HUES64 (cell line): Measurements from ENCODE around the gene EMSY.

Source experiments
- H3K27ac ChIP-seq: 2 replicates; pipeline ENCODE4 v1.7.0; 2013; ENCODE audit warnings: low read depth, low read length, inconsistent platforms
- H3K27me3 ChIP-seq: 2 replicates; pipeline ENCODE4 v1.6.1; 2013; ENCODE audit warnings: mild to moderate bottlenecking, low read length; ENCODE audit not compliant: insufficient read depth
- H3K36me3 ChIP-seq: 2 replicates; pipeline ENCODE4 v1.6.1; 2013; ENCODE audit warnings: mild to moderate bottlenecking, low read length; ENCODE audit not compliant: insufficient read depth
- H3K4me1 ChIP-seq: 2 replicates; pipeline ENCODE4 v1.6.1; 2013; ENCODE audit warnings: mild to moderate bottlenecking, low read length, moderate library complexity; ENCODE audit not compliant: insufficient read depth
- H3K4me3 ChIP-seq: 2 replicates; pipeline ENCODE4 v1.5.1; 2013; ENCODE audit warnings: mild to moderate bottlenecking, low read length, moderate library complexity
- H3K9ac ChIP-seq: 2 replicates; pipeline ENCODE4 v1.6.1; 2013; ENCODE audit warnings: mild to moderate bottlenecking, low read depth, low read length
- H3K9me3 ChIP-seq: 2 replicates; pipeline ENCODE4 v1.6.1; 2013; ENCODE audit warnings: low read depth, low read length; ENCODE audit not compliant: insufficient read depth
- WGBS: fragments of 150-250, 120-280 bp; methylation state at CpG from one replicate; pipeline ENCODE4 v1.1.7; 2013; ENCODE audit warnings: missing lambda C conversion rate; 5-methylcytosine and 5-hydroxymethylcytosine counted together

EMSY gene

DNA sequence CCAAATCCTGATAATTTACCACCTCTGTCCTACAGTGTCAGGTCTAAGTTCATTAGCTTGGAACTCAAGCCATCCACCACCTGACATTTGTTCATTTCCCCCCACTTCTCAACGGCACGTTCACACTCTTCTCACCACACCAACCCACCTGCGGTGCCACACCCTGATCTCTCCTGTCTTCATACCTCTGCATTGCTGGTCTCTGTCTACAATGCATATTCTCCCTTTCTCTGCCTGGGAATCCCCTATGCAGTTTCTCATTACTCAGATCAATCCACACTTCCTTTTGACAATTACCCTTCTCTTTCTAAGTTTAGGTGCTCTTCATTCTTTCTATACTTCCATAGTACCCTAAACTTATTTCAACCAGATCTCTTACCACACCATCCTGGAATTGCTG, 20.4 kb upstream of the EMSY start:
- Histone ChIP-seq H3K4me3 (no peak overlapping the region), H3K27ac (no peak overlapping the region), H3K9ac (no peak overlapping the region), H3K4me1 (peaks cover 3% of the 10 kb centered on the region; the same call in 1 of the 2 replicates), H3K9me3 (no peaks in the 10 kb centered on the region), H3K27me3 (no peaks in the 10 kb centered on the region), H3K36me3 (no peaks in the 10 kb centered on the region)
- WGBS: 71% methylated on average over 3 of the region's 3 CpGs

DNA sequence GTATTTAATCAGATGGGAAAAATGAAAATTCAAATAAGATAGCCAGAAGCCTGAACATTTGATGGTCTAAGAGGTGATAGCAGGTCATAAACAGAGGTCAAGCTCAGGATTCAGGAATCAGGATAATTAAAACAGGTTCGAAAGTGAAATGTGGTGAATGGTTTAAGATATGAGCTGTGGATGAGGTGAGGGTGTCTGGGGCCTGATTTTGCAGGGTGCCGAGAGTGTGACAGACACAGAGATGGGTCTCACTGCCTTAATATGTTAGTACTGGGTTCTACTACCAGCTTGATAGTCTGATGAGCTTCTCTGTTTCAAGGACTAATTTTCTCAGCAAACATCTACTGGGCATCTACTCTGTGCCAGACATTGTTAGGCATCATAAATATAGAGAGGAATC, 19.9 kb upstream of the EMSY start:
- 93% methylated on average over 2 of the region's 2 CpGs for WGBS

GRCh38 chr11:76426660-76427059, 18.2 kb upstream of the EMSY start:
- no peaks in the 10 kb centered on the region for H3K27me3 ChIP-seq
- no peak overlapping the region for H3K4me3 ChIP-seq
- no peak overlapping the region for H3K9ac ChIP-seq
- no peaks in the 10 kb centered on the region for H3K9me3 ChIP-seq
- no peaks in the 10 kb centered on the region for H3K36me3 ChIP-seq
- peaks cover 3% of the 10 kb centered on the region; the same call in 1 of the 2 replicates for H3K4me1 ChIP-seq
- no peak overlapping the region for H3K27ac ChIP-seq

More for the DNA sequence above, 19.9 kb upstream of the EMSY start:
- Histone ChIP-seq H3K27ac (no peak overlapping the region), H3K9ac (no peak overlapping the region), H3K4me3 (no peak overlapping the region), H3K27me3 (no peaks in the 10 kb centered on the region), H3K9me3 (no peaks in the 10 kb centered on the region), H3K36me3 (no peaks in the 10 kb centered on the region), H3K4me1 (peaks cover 3% of the 10 kb centered on the region; the same call in 1 of the 2 replicates)

DNA sequence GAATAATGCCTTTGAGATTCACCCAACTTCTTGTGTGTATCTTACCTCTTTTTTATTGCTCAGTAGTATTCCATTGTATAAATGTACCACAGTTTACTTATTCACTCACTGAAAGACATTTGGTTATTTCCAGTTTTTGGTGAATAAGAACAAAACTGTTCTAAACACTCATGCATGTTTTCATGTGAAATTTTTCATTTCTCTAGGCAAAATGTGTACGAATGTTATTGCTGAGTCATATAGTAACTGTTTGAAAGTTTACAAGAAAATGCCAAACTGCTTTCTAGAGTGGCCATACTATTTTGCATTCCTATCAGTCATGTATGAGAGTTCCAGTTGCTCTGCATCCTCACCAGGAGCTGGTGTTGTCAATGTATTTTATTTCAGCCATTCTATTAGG, 8.8 kb upstream of the EMSY start:
- no peaks in the 10 kb centered on the region for H3K27me3 ChIP-seq
- no peak overlapping the region for H3K27ac ChIP-seq
- no peaks in the 10 kb centered on the region for H3K36me3 ChIP-seq
- no peak overlapping the region for H3K9ac ChIP-seq
- no peak overlapping the region for H3K4me3 ChIP-seq
- H3K4me1 ChIP-seq: no peaks in the 10 kb centered on the region
- 93% methylated on average over 1 of the region's 1 CpG for WGBS
- no peaks in the 10 kb centered on the region for H3K9me3 ChIP-seq

GRCh38 chr11:76443268-76443980, 1.4 kb upstream of the EMSY start:
- WGBS: 45% methylated on average over 6 of the region's 10 CpGs
- Histone ChIP-seq H3K4me1 (peaks cover 27% of the 10 kb centered on the region), H3K36me3 (peaks cover 24% of the 10 kb centered on the region), H3K4me3 (peak overlapping the region; percentile 92), H3K9ac (peak overlapping the region; percentile 98), H3K9me3 (no peaks in the 10 kb centered on the region), H3K27me3 (no peaks in the 10 kb centered on the region), H3K27ac (peak overlapping the region; percentile 94; the same call in 1 of the 2 replicates)

DNA sequence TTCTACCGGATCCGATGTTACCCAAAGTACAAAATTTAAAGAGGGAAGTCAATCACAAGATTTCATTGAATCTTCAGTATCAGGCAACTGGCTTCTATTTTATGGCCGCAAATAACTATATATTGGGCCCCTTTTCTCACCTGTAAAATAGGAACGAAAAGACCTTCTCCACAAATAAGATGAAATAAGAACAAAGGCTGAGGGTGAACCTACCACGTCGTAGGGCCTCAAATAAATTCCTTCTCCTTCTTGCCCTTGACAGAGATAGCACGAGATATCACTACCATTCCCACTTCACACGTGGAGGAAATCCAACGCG, 794 bp upstream of the EMSY start:
- no peaks in the 10 kb centered on the region for H3K9me3 ChIP-seq
- WGBS: 0% methylated on average over 10 of the region's 10 CpGs
- H3K9ac ChIP-seq: peak overlapping the region; percentile 98
- H3K27ac ChIP-seq: peak overlapping the region; percentile 94
- H3K36me3 ChIP-seq: peaks cover 24% of the 10 kb centered on the region
- no peaks in the 10 kb centered on the region for H3K27me3 ChIP-seq
- H3K4me3 ChIP-seq: peak overlapping the region; percentile 92
- H3K4me1 ChIP-seq: peaks cover 33% of the 10 kb centered on the region

DNA sequence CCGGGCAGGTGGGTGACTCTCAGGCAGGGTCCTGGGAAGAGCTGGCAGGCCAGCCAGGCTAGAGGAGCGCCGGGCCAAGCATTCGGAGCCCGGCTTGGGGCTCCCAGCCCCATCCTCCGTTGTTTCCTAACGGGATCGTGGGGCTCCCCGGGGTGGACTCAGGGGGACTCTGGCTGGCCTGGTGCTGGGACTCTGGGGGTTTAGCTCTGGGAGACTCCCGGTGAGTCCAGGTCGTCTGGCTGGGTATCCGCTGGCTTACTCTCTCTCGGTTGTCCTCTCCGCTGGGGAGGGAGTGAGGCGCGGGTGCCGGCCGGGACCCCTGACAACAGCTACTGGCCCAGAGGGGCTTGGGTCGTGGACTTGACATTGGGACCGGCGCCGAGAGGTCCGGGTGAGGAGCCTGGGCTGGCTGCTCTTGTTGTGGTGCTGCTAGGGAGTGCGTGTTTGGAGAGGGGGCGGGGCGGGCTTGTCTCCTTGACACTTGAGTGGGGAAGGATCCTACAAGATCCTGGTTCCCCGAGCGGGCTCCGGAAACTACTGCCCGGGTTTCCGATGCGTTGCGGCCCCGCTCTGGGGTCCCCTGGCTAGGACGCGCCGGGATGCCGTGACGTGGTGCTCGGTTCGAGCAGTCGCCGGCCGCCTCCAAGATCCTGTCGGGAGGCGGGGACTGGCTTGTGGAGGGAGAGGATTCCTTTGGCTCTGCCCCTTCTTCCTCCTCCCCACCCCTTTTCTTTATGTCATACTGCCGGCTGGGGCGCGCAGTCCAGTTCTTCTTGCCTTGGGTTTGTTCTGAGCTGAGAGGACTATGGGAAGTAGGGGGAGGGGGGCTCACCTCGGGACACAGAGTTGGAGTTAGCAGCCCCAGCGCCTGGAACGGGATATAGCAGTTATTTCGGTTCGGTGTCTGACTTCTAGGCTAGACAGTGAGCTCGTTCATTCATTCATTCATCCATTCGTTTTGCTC, 585 bp downstream of the EMSY start:
- under 1% methylated on average over 55 of the region's 56 CpGs for whole genome bisulfite sequencing
- H3K4me1 ChIP-seq: peaks cover 43% of the 10 kb centered on the region
- no peaks in the 10 kb centered on the region for H3K9me3 ChIP-seq
- H3K27ac ChIP-seq: peak overlapping the region; percentile 94
- H3K27me3 ChIP-seq: no peaks in the 10 kb centered on the region
- peak overlapping the region; percentile 92 for H3K4me3 ChIP-seq
- H3K9ac ChIP-seq: peak overlapping the region; percentile 98
- H3K36me3 ChIP-seq: peaks cover 34% of the 10 kb centered on the region

GRCh38 chr11:76448506-76448905, 3.7 kb downstream of the EMSY start:
- peaks cover 63% of the 10 kb centered on the region for H3K4me1 ChIP-seq
- peak overlapping the region; percentile 73 for H3K27ac ChIP-seq
- no peaks in the 10 kb centered on the region for H3K9me3 ChIP-seq
- no peaks in the 10 kb centered on the region for H3K27me3 ChIP-seq
- WGBS: no CpG with 5 or more reads among the region's 2 CpGs
- H3K9ac ChIP-seq: no peak overlapping the region
- peaks cover 53% of the 10 kb centered on the region for H3K36me3 ChIP-seq
- peak overlapping the region; percentile 21; the same call in 1 of the 2 replicates for H3K4me3 ChIP-seq

DNA sequence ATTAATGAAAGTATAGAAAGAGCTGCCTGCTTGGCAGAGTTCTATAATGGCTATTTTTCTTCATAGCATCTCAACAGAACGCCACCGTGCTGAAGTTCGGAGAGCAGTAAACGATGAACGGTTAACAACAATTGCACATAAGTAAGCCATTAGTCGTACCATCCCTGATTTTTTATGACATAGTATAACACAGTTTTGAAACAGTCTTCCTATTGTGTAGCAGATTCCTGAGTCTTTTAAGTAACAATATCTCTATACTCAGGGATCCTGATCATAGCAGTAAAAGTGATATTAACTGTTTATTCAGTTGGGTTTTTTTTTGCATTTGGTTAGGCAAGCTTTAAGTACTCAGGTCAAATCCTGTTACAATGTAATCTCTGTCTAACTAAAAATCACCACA, 8.4 kb downstream of the EMSY start:
- Histone ChIP-seq H3K4me3 (no peak overlapping the region), H3K27ac (peak overlapping the region; percentile 42), H3K9ac (no peak overlapping the region), H3K4me1 (peaks cover 87% of the 10 kb centered on the region), H3K9me3 (no peaks in the 10 kb centered on the region), H3K36me3 (peaks cover 50% of the 10 kb centered on the region), H3K27me3 (no peaks in the 10 kb centered on the region)
- WGBS: 93% methylated on average over 6 of the region's 6 CpGs

- no peaks in the 10 kb centered on the region for H3K9me3 ChIP-seq
- peaks cover 79% of the 10 kb centered on the region for H3K4me1 ChIP-seq
- peak overlapping the region; percentile 95 for H3K27ac ChIP-seq
- no peaks in the 10 kb centered on the region for H3K27me3 ChIP-seq
- peaks cover 56% of the 10 kb centered on the region for H3K36me3 ChIP-seq
- peak overlapping the region; percentile 37 for H3K4me3 ChIP-seq
- WGBS: 0% methylated on average over 1 of the region's 2 CpGs
- peak overlapping the region; percentile 78 for H3K9ac ChIP-seq
These were observed 10.5 kb downstream of the EMSY start for GRCh38 chr11:76455331-76455730.

- H3K27ac ChIP-seq: peak overlapping the region; percentile 95
- peaks cover 79% of the 10 kb centered on the region for H3K4me1 ChIP-seq
- H3K9me3 ChIP-seq: no peaks in the 10 kb centered on the region
- H3K36me3 ChIP-seq: peaks cover 57% of the 10 kb centered on the region
- H3K27me3 ChIP-seq: no peaks in the 10 kb centered on the region
- peak overlapping the region; percentile 78 for H3K9ac ChIP-seq
- H3K4me3 ChIP-seq: peak overlapping the region; percentile 37; the same call in 1 of the 2 replicates
These were observed 11.1 kb downstream of the EMSY start for GRCh38 chr11:76455931-76456330.
